SJCRH30 (cell line): ENCODE data around the gene GAPDHS. TPM values are rescaled to one million over a fixed set of nuclear protein-coding genes. Genes with fewer than 3 reads are reported as not detected.

Experiments
- DNase-seq, 2 experiments: peaks; one replicate each; pipeline ENCODE4 v3.0.0-alpha.2; 2015 to 2020
- H3K27ac ChIP-seq: fragments of 250-450 bp; sonication (Bioruptor Pico); 2 replicates; pipeline ENCODE4 v1.5.1; 2020; ENCODE audit warnings: mild to moderate bottlenecking, moderate library complexity
- H3K27me3 ChIP-seq: fragments of 250-450 bp; sonication (Bioruptor Pico); 2 replicates; pipeline ENCODE4 v1.5.1; 2020; ENCODE audit warnings: mild to moderate bottlenecking, moderate library complexity
- H3K36me3 ChIP-seq: fragments of 250-450 bp; sonication (Bioruptor Pico); 2 replicates; pipeline ENCODE4 v1.5.1; 2020; ENCODE audit warnings: mild to moderate bottlenecking, moderate library complexity
- H3K4me1 ChIP-seq: fragments of 250-450 bp; sonication (Bioruptor Pico); 2 replicates; pipeline ENCODE4 v1.5.1; 2020; ENCODE audit warnings: mild to moderate bottlenecking, moderate library complexity
- H3K4me3 ChIP-seq: fragments of 250-450 bp; sonication (Bioruptor Pico); 2 replicates; pipeline ENCODE4 v1.5.1; 2020; ENCODE audit warnings: mild to moderate bottlenecking, moderate library complexity
- H3K9me3 ChIP-seq: fragments of 250-450 bp; sonication (Bioruptor Pico); replicated peaks from 2 replicates; pipeline ENCODE4 v1.5.1; 2020; ENCODE audit warnings: mild to moderate bottlenecking, moderate library complexity
- total RNA-seq: library from RNA; depleted of rRNA; stranded (reverse); fragments of >200 nt; shearing (Covaris generic); gene quantifications from 2 replicates; pipeline ENCODE4 v1.2.3, GENCODE V29; 2014; rRNA removed

The GAPDHS gene
- total RNA-seq, 1 experiment from 2014 or later: not detected

GRCh38 chr19:35565016-35565856 is 32.0 kb downstream of the GAPDHS start:
- Histone ChIP-seq H3K9me3 (no peaks in the 10 kb centered on the region), H3K4me3 (no peak overlapping the region), H3K27ac (no peak overlapping the region), H3K36me3 (no peaks in the 10 kb centered on the region), H3K4me1 (no peaks in the 10 kb centered on the region), H3K27me3 (peaks cover 10% of the 10 kb centered on the region; the same call in 1 of the 2 replicates)
- DNase-seq: no peak

- Histone ChIP-seq H3K9me3 (no peaks in the 10 kb centered on the region), H3K27ac (no peak overlapping the region), H3K4me1 (no peaks in the 10 kb centered on the region), H3K27me3 (peaks cover 10% of the 10 kb centered on the region; the same call in 1 of the 2 replicates), H3K4me3 (no peak overlapping the region), H3K36me3 (no peaks in the 10 kb centered on the region)
- DNase-seq: no peak
Measured at GRCh38 chr19:35566738-35567137, 33.5 kb downstream of the GAPDHS start.

- Histone ChIP-seq H3K27me3 (peaks cover 10% of the 10 kb centered on the region; the same call in 1 of the 2 replicates), H3K4me1 (no peaks in the 10 kb centered on the region), H3K9me3 (no peaks in the 10 kb centered on the region), H3K4me3 (no peak overlapping the region), H3K36me3 (no peaks in the 10 kb centered on the region), H3K27ac (no peak overlapping the region)
- no peak for DNase-seq
Measured at GRCh38 chr19:35569281-35569781, 36.1 kb downstream of the GAPDHS start.

GRCh38 chr19:35571406-35571965 is 38.2 kb downstream of the GAPDHS start:
- Histone ChIP-seq H3K27me3 (peaks cover 10% of the 10 kb centered on the region; the same call in 1 of the 2 replicates), H3K36me3 (no peaks in the 10 kb centered on the region), H3K9me3 (peaks cover 14% of the 10 kb centered on the region), H3K4me1 (no peaks in the 10 kb centered on the region), H3K27ac (no peak overlapping the region), H3K4me3 (no peak overlapping the region)
- DNase-seq: no peak

- Histone ChIP-seq H3K27ac (no peak overlapping the region), H3K9me3 (peaks cover 15% of the 10 kb centered on the region), H3K4me3 (no peak overlapping the region), H3K4me1 (no peaks in the 10 kb centered on the region), H3K27me3 (no peaks in the 10 kb centered on the region), H3K36me3 (no peaks in the 10 kb centered on the region)
- no peak for DNase-seq
Measured at GRCh38 chr19:35577918-35578317, 44.7 kb downstream of the GAPDHS start.

GRCh38 chr19:35578707-35579106 is 45.5 kb downstream of the GAPDHS start:
- H3K27ac ChIP-seq: no peak overlapping the region
- no peaks in the 10 kb centered on the region for H3K27me3 ChIP-seq
- no peaks in the 10 kb centered on the region for H3K36me3 ChIP-seq
- DNase-seq: no peak
- H3K4me1 ChIP-seq: no peaks in the 10 kb centered on the region
- H3K9me3 ChIP-seq: peaks cover 15% of the 10 kb centered on the region
- no peak overlapping the region for H3K4me3 ChIP-seq

- no peaks in the 10 kb centered on the region for H3K27me3 ChIP-seq
- no peaks in the 10 kb centered on the region; the same call in 1 of the 2 replicates for H3K9me3 ChIP-seq
- no peak for DNase-seq
- no peak overlapping the region for H3K4me3 ChIP-seq
- no peak overlapping the region for H3K27ac ChIP-seq
- H3K4me1 ChIP-seq: no peaks in the 10 kb centered on the region
- H3K36me3 ChIP-seq: no peaks in the 10 kb centered on the region
Measured at GRCh38 chr19:35582760-35583159, 49.5 kb downstream of the GAPDHS start.

- Histone ChIP-seq H3K36me3 (no peaks in the 10 kb centered on the region), H3K4me3 (no peak within 1 kb of the TSS), H3K27me3 (no peaks in the 10 kb centered on the region), H3K27ac (no peak within 1 kb of the TSS), H3K9me3 (no peaks in the 10 kb centered on the region), H3K4me1 (no peaks in the 10 kb centered on the region)
- DNase-seq: peak; percentile 30 to 46
Measured at GRCh38 chr19:35585848-35586247, 52.6 kb downstream of the GAPDHS start, which contains the start of gene PMIS2. Gene PMIS2 (plus strand): TSS chr19:35586173. CDS start chr19:35586260, 87 bp downstream.

GRCh38 chr19:35587321-35587720 is 54.1 kb downstream of the GAPDHS start:
- H3K27me3 ChIP-seq: no peaks in the 10 kb centered on the region

GRCh38 chr19:35590875-35591274 is 57.6 kb downstream of the GAPDHS start:
- Histone ChIP-seq H3K9me3 (no peaks in the 10 kb centered on the region), H3K27ac (no peak overlapping the region), H3K4me3 (no peak overlapping the region), H3K36me3 (no peaks in the 10 kb centered on the region), H3K27me3 (no peaks in the 10 kb centered on the region), H3K4me1 (no peaks in the 10 kb centered on the region)
- DNase-seq: no peak

More at GRCh38 chr19:35587321-35587720, 54.1 kb downstream of the GAPDHS start:
- Histone ChIP-seq H3K4me3 (no peak overlapping the region), H3K36me3 (no peaks in the 10 kb centered on the region), H3K9me3 (no peaks in the 10 kb centered on the region), H3K27ac (no peak overlapping the region), H3K4me1 (no peaks in the 10 kb centered on the region)
- DNase-seq: no peak

- Histone ChIP-seq H3K9me3 (no peaks in the 10 kb centered on the region), H3K27ac (no peak overlapping the region), H3K4me3 (no peak overlapping the region), H3K4me1 (no peaks in the 10 kb centered on the region), H3K36me3 (no peaks in the 10 kb centered on the region), H3K27me3 (no peaks in the 10 kb centered on the region)
- peak in 1 of 2 experiments; percentile 24 for DNase-seq
Measured at GRCh38 chr19:35592226-35592625, 59.0 kb downstream of the GAPDHS start.

Other genes with a start within 250 kb of the GAPDHS start
- 1.2 and 3.6 TPM in 2 replicates for gene MAG, start 241.3 kb upstream of the GAPDHS start, total RNA-seq
- gene CD22, start 204.3 kb upstream of the GAPDHS start, total RNA-seq: 0.04 TPM in 1 of 2 replicates, not detected in the other
- not detected in 2 replicates for gene FFAR1, start 185.6 kb upstream of the GAPDHS start, total RNA-seq
- gene FFAR3, start 175.0 kb upstream of the GAPDHS start, total RNA-seq: not detected in 2 replicates
- gene GPR42, start 162.4 kb upstream of the GAPDHS start, total RNA-seq: not detected in 2 replicates
- not detected in 2 replicates for gene FFAR2, start 85.2 kb upstream of the GAPDHS start, total RNA-seq
- not detected in 2 replicates for gene KRTDAP, start 43.0 kb upstream of the GAPDHS start, total RNA-seq
- gene DMKN, start 19.8 kb upstream of the GAPDHS start, total RNA-seq: not detected in 2 replicates
- not detected in 2 replicates for gene SBSN, start 5.1 kb upstream of the GAPDHS start, total RNA-seq
- 110 TPM in 2 replicates for gene TMEM147, start 12.2 kb downstream of the GAPDHS start, total RNA-seq
- gene ATP4A, start 30.2 kb downstream of the GAPDHS start, total RNA-seq: 0.14 TPM in 1 of 2 replicates, not detected in the other
- not detected in 2 replicates for gene PMIS2, start 52.7 kb downstream of the GAPDHS start, total RNA-seq
- gene HAUS5, start 79.3 kb downstream of the GAPDHS start, total RNA-seq: 17.2 and 22.7 TPM in 2 replicates
- 69.9 and 71.3 TPM in 2 replicates for gene RBM42, start 95.6 kb downstream of the GAPDHS start, total RNA-seq
- gene ETV2, start 108.3 kb downstream of the GAPDHS start, total RNA-seq: 2.4 and 4.1 TPM in 2 replicates
- 436 and 590 TPM in 2 replicates for gene COX6B1, start 114.9 kb downstream of the GAPDHS start, total RNA-seq
- not detected in 2 replicates for gene UPK1A, start 133.1 kb downstream of the GAPDHS start, total RNA-seq
- not detected in 2 replicates for gene ZBTB32, start 171.1 kb downstream of the GAPDHS start, total RNA-seq
- 13.1 and 15.1 TPM in 2 replicates for gene KMT2B, start 184.5 kb downstream of the GAPDHS start, total RNA-seq
- 4.3 and 10.3 TPM in 2 replicates for gene IGFLR1, start 209.0 kb downstream of the GAPDHS start, total RNA-seq
- 9.7 and 11.4 TPM in 2 replicates for gene U2AF1L4, start 212.0 kb downstream of the GAPDHS start, total RNA-seq
- 37.7 and 47.2 TPM in 2 replicates for gene PSENEN, start 212.2 kb downstream of the GAPDHS start, total RNA-seq
- 4.9 and 6.1 TPM in 2 replicates for gene LIN37, start 215.1 kb downstream of the GAPDHS start, total RNA-seq
- gene HSPB6, start 223.6 kb downstream of the GAPDHS start, total RNA-seq: not detected in 2 replicates
- 10.0 and 11.1 TPM in 2 replicates for gene PROSER3, start 224.7 kb downstream of the GAPDHS start, total RNA-seq
- 8.9 and 10.5 TPM in 2 replicates for gene ARHGAP33, start 242.1 kb downstream of the GAPDHS start, total RNA-seq